ENCODE results near the gene AMY1B. TPM values are rescaled to one million over a fixed set of nuclear protein-coding genes. Genes with fewer than 3 reads are reported as not detected.
"Not testable (repeated sequence)": the region's sequence is repeated elsewhere in the genome, so short reads cannot be mapped to it uniquely, and the experiment has no call there.

The AMY1B gene
- total and polyA plus RNA-seq, 2 of the 13 experiments (the other 11 are each of a cell fraction or from before 2014, with no cell fraction given): not detected

DNA sequence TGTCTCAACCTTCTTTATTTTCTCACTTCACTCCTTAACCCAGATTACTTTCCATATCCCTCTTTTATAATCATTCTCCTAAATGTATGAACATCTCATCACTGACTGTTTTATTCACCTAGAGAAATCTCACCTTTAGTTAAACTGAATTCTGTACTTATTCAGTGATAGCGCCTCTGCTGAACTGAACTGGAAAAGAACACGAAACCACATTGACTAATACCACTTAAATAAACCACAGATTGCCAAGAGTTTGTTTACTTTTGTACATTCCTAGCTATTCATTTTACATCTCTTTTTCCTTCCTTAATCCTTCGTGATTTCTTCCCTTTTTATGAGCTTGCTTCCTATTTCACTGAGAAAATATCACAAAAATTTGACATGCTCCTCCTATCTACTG, 11.7 kb upstream of the AMY1B start:
- H3K4me1 ChIP-seq (ENCODE audit: insufficient read depth, low read length); H2AFZ ChIP-seq (ENCODE audit: low read length); H3K36me3 ChIP-seq (replicated peaks in 1 of 2; ENCODE audit: control insufficient read depth in 1 of 2, insufficient read depth in 2 of 2, low read length in 2 of 2); DNase-seq (ENCODE audit: low spot score); H3K27ac ChIP-seq (ENCODE audit: extremely low read length, insufficient read depth, low read length); H3K4me2 ChIP-seq (ENCODE audit: low read depth, low read length); H4K20me1 ChIP-seq (ENCODE audit: insufficient read depth, low read length); H3K27me3 ChIP-seq (ENCODE audit: control insufficient read depth in 1 of 2, insufficient read depth in 2 of 2, low read length in 2 of 2); CTCF ChIA-PET (ENCODE audit: low intra/inter-chr PET ratio, low total read pairs); POLR2A ChIA-PET; H3K9ac ChIP-seq (ENCODE audit: insufficient read depth, low read depth, low read length); intact Hi-C loops (cut with micrococcal nuclease; ENCODE audit: unreplicated experiment); in situ Hi-C loops (cut with HindIII; ENCODE audit: extremely low pct_ligation_motif_present, low pct_unique_long_range_greater_than_20kb); H3K79me2 ChIP-seq (ENCODE audit: insufficient read depth, low read length); FAIRE-seq; H3K9me3 ChIP-seq (ENCODE audit: low read length); ATAC-seq; H3K4me3 ChIP-seq (replicated peaks in 1 of 3; ENCODE audit: insufficient read depth in 1 of 3, low read depth in 2 of 3, low read length in 3 of 3); BruUV-seq (replicated peaks): not testable (repeated sequence)
- no CpG with 5 or more reads among the region's 3 CpGs for WGBS (ENCODE audit: low lambda C conversion rate)

DNA sequence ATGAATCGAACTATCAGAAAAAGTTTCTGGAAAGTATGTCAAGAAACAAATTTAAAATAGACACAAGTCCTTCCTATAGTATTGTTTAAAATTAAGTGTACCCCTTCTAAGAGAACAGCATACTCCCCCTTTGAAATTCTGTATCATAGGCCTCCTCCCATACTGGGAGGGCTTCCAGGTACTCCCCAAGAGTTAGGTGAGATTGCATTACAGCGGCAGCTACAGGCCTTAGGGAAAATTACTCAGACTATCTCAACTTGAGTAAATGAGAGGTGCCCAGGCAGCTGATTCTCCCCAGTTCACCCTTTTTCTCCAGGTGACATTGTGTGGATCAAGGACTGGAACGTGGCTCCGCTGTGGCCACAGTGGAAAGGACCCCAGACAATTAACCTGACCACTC, 5.2 kb upstream of the AMY1B start:
- H3K27me3 ChIP-seq (ENCODE audit: control insufficient read depth in 1 of 2, insufficient read depth in 2 of 2, low read length in 2 of 2); H3K4me2 ChIP-seq (ENCODE audit: low read depth, low read length); H3K4me3 ChIP-seq (replicated peaks in 1 of 3; ENCODE audit: insufficient read depth in 1 of 3, low read depth in 2 of 3, low read length in 3 of 3); FAIRE-seq; H3K27ac ChIP-seq (ENCODE audit: extremely low read length, insufficient read depth, low read length); DNase-seq (ENCODE audit: low spot score); H3K9ac ChIP-seq (ENCODE audit: insufficient read depth, low read depth, low read length); H2AFZ ChIP-seq (ENCODE audit: low read length); H3K79me2 ChIP-seq (ENCODE audit: insufficient read depth, low read length); H3K36me3 ChIP-seq (replicated peaks in 1 of 2; ENCODE audit: control insufficient read depth in 1 of 2, insufficient read depth in 2 of 2, low read length in 2 of 2); in situ Hi-C loops (cut with HindIII; ENCODE audit: extremely low pct_ligation_motif_present, low pct_unique_long_range_greater_than_20kb); ATAC-seq; POLR2A ChIA-PET; intact Hi-C loops (cut with micrococcal nuclease; ENCODE audit: unreplicated experiment); H3K9me3 ChIP-seq (ENCODE audit: low read length); BruUV-seq (replicated peaks); H4K20me1 ChIP-seq (ENCODE audit: insufficient read depth, low read length); CTCF ChIA-PET (ENCODE audit: low intra/inter-chr PET ratio, low total read pairs); H3K4me1 ChIP-seq (ENCODE audit: insufficient read depth, low read length): not testable (repeated sequence)
- no CpG with 5 or more reads among the region's 4 CpGs for WGBS (ENCODE audit: low lambda C conversion rate)

DNA sequence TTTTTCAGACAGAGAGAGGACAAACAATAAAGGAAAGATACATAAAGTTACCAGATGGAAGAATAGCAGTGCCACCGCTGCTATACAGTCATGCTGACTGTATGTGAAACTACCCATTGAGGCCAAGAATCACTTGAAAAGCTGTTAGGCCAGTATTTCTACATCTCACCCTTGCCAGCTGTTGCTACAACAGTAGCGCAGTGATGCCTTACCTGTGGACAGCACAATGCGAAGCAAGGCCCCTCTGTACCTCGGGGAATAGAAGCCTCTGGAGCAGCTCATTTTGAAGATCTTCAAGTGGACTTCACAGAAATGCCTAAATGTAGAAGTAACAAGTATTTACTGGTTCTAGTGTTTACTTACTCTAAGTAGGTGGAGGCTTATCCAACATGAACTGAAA, 4.7 kb upstream of the AMY1B start:
- H2AFZ ChIP-seq (ENCODE audit: low read length); H3K27me3 ChIP-seq (ENCODE audit: control insufficient read depth in 1 of 2, insufficient read depth in 2 of 2, low read length in 2 of 2); intact Hi-C loops (cut with micrococcal nuclease; ENCODE audit: unreplicated experiment); H3K9ac ChIP-seq (ENCODE audit: insufficient read depth, low read depth, low read length); ATAC-seq; CTCF ChIA-PET (ENCODE audit: low intra/inter-chr PET ratio, low total read pairs); H3K27ac ChIP-seq (ENCODE audit: extremely low read length, insufficient read depth, low read length); H3K4me1 ChIP-seq (ENCODE audit: insufficient read depth, low read length); H3K4me3 ChIP-seq (replicated peaks in 1 of 3; ENCODE audit: insufficient read depth in 1 of 3, low read depth in 2 of 3, low read length in 3 of 3); H3K4me2 ChIP-seq (ENCODE audit: low read depth, low read length); BruUV-seq (replicated peaks); POLR2A ChIA-PET; H3K9me3 ChIP-seq (ENCODE audit: low read length); in situ Hi-C loops (cut with HindIII; ENCODE audit: extremely low pct_ligation_motif_present, low pct_unique_long_range_greater_than_20kb); DNase-seq (ENCODE audit: low spot score); FAIRE-seq; H4K20me1 ChIP-seq (ENCODE audit: insufficient read depth, low read length); H3K79me2 ChIP-seq (ENCODE audit: insufficient read depth, low read length); H3K36me3 ChIP-seq (replicated peaks in 1 of 2; ENCODE audit: control insufficient read depth in 1 of 2, insufficient read depth in 2 of 2, low read length in 2 of 2): not testable (repeated sequence)
- no CpG with 5 or more reads among the region's 4 CpGs for WGBS (ENCODE audit: low lambda C conversion rate)

DNA sequence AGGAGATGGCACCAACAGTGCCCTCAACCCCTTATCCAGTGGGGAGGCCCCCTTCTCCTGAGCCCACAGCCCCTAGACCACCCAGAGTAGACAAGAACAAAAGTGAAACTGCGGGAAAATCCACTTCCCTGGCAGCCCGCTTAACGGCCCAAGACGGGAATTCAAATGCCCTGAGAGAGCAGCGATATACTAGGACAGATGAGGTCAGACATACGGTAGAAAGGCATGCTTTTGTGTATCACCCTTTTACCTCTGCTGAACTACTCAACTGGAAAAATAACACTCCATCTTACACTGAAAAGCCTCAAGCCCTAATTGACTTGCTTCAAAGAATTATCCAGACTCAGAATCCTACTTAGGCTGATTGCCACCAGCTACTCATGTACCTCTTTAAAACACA, 1.4 kb upstream of the AMY1B start:
- H3K9me3 ChIP-seq (ENCODE audit: low read length); H3K27me3 ChIP-seq (ENCODE audit: control insufficient read depth in 1 of 2, insufficient read depth in 2 of 2, low read length in 2 of 2); H4K20me1 ChIP-seq (ENCODE audit: insufficient read depth, low read length); intact Hi-C loops (cut with micrococcal nuclease; ENCODE audit: unreplicated experiment); H3K4me3 ChIP-seq (replicated peaks in 1 of 3; ENCODE audit: insufficient read depth in 1 of 3, low read depth in 2 of 3, low read length in 3 of 3); H3K27ac ChIP-seq (ENCODE audit: extremely low read length, insufficient read depth, low read length); ATAC-seq; BruUV-seq (replicated peaks); H3K4me2 ChIP-seq (ENCODE audit: low read depth, low read length); DNase-seq (ENCODE audit: low spot score); FAIRE-seq; H3K79me2 ChIP-seq (ENCODE audit: insufficient read depth, low read length); H3K4me1 ChIP-seq (ENCODE audit: insufficient read depth, low read length); in situ Hi-C loops (cut with HindIII; ENCODE audit: extremely low pct_ligation_motif_present, low pct_unique_long_range_greater_than_20kb); POLR2A ChIA-PET; CTCF ChIA-PET (ENCODE audit: low intra/inter-chr PET ratio, low total read pairs); H2AFZ ChIP-seq (ENCODE audit: low read length); H3K36me3 ChIP-seq (replicated peaks in 1 of 2; ENCODE audit: control insufficient read depth in 1 of 2, insufficient read depth in 2 of 2, low read length in 2 of 2); H3K9ac ChIP-seq (ENCODE audit: insufficient read depth, low read depth, low read length): not testable (repeated sequence)
- no CpG with 5 or more reads among the region's 6 CpGs for WGBS (ENCODE audit: low lambda C conversion rate)
